22Rv1 (cell line): Measurements from ENCODE around the gene PARD3.
A peak's percentile ranks its signal among the peaks of the same experiment; 100 is the strongest.

Experiments used
- CTCF ChIP-seq: fragments of 450-650 bp; IDR thresholded peaks from 2 replicates; pipeline ENCODE4 v1.5.1; 2017; ENCODE audit warnings: mild to moderate bottlenecking
- ZFX ChIP-seq: fragments of 450-650 bp; IDR thresholded peaks from 2 replicates; pipeline ENCODE4 v1.6.1; 2017; ENCODE audit warnings: antibody characterized with exemption, borderline replicate concordance

- TF ChIP-seq CTCF (peak; percentile 14; the same call in 1 of the 2 replicates), ZFX (no peak)
Measured at GRCh38 chr10:34677591-34677990, 137.5 kb downstream of the PARD3 start.
